Chondrocyte (in vitro differentiated cells): ENCODE data around the gene TRMT1. TPM values are rescaled to one million over a fixed set of nuclear protein-coding genes. Genes with fewer than 3 reads are reported as not detected.

Experiments
- DNase-seq: peaks from one replicate; pipeline ENCODE4 v3.0.0; 2021; ENCODE audit warnings: mixed read lengths, low spot score
- H3K27ac Mint-ChIP-seq: one replicate; pipeline ENCODE4 v1.8.0; 2021; ENCODE audit warnings: mild to moderate bottlenecking, moderate library complexity, mixed read lengths; ENCODE audit not compliant: unreplicated experiment
- H3K27me3 Mint-ChIP-seq: 2 replicates; pipeline ENCODE4 v1.8.0; 2021; ENCODE audit warnings: low read depth, mixed read lengths
- H3K36me3 Mint-ChIP-seq: 2 replicates; pipeline ENCODE4 v1.8.0; 2021; ENCODE audit warnings: low read depth, mixed read lengths
- H3K4me1 Mint-ChIP-seq: 2 replicates; pipeline ENCODE4 v1.8.0; 2021; ENCODE audit warnings: low read depth, mild to moderate bottlenecking, mixed read lengths
- H3K4me3 Mint-ChIP-seq: one replicate; pipeline ENCODE4 v1.8.0; 2021; ENCODE audit warnings: mild to moderate bottlenecking, moderate library complexity, mixed read lengths; ENCODE audit not compliant: unreplicated experiment
- H3K9me3 Mint-ChIP-seq: 2 replicates; pipeline ENCODE4 v1.8.0; 2021; ENCODE audit warnings: low read depth, mixed read lengths
- CTCF ChIP-seq: fragments of 200-600 bp; sonication (generic); IDR thresholded peaks from 2 replicates; pipeline ENCODE4 v1.5.0; 2021; ENCODE audit warnings: antibody characterized with exemption, mild to moderate bottlenecking, moderate library complexity
- total RNA-seq: library from RNA; stranded (reverse); gene quantifications from 3 replicates; pipeline ENCODE4 v1.2.1, GENCODE V29; 2021

Gene TRMT1
- total RNA-seq, 1 donor from 2014 or later, result 25.4 TPM

DNA sequence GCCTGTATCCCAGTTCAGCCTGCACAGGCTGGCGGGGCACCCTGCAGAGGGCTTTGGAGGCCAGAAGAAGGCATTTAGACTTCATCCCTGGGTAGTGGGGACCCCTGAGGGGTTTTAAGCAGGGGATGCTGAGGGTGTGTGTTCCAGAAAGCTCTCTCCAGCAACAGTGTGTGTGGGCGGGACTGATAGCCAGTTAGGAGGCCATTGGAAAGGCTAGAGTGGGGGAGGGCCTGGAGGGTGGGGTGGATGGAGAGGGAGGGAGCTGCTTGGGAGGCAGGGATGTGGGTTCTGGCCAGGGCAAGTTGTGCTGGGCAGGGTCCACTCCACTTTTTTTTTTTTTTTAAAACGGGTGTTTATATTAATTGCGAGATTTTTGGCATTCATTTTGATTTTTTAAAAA is 42.2 kb downstream of the TRMT1 start:
- no peak for TF ChIP-seq CTCF
- H3K4me3 Mint-ChIP-seq, result no peak overlapping the region
- no peak for DNase-seq
- peaks cover 21% of the 10 kb centered on the region for H3K36me3 Mint-ChIP-seq
- no peak overlapping the region for H3K27ac Mint-ChIP-seq
- peaks cover 13% of the 10 kb centered on the region for H3K4me1 Mint-ChIP-seq
- no peaks in the 10 kb centered on the region for H3K9me3 Mint-ChIP-seq
- no peaks in the 10 kb centered on the region for H3K27me3 Mint-ChIP-seq

DNA sequence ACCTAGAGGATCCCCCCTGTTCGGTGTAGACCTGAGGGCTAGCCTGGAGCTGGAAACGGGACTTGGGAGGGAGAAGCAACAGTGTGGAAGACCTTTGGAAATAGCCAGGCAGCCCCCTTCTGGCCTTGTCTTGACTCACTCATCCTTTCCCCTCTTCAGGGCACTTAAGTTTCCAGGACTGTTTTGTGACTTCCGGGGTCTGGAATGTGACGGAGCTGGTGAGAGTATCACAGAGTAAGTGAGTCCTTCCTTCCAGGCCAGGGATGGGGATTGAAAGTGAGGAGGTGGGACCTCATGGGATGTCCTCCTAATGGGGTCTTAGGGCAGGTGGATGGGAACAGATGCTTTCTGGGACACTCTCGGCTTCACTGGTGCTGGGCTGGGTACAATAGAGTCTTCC is 43.3 kb downstream of the TRMT1 start:
- no peak for TF ChIP-seq CTCF
- no peaks in the 10 kb centered on the region for H3K9me3 Mint-ChIP-seq
- H3K27me3 Mint-ChIP-seq, result no peaks in the 10 kb centered on the region
- H3K4me3 Mint-ChIP-seq, result no peak overlapping the region
- no peak for DNase-seq
- H3K4me1 Mint-ChIP-seq, result peaks cover 10% of the 10 kb centered on the region
- H3K36me3 Mint-ChIP-seq, result peaks cover 19% of the 10 kb centered on the region
- H3K27ac Mint-ChIP-seq, result no peak overlapping the region

DNA sequence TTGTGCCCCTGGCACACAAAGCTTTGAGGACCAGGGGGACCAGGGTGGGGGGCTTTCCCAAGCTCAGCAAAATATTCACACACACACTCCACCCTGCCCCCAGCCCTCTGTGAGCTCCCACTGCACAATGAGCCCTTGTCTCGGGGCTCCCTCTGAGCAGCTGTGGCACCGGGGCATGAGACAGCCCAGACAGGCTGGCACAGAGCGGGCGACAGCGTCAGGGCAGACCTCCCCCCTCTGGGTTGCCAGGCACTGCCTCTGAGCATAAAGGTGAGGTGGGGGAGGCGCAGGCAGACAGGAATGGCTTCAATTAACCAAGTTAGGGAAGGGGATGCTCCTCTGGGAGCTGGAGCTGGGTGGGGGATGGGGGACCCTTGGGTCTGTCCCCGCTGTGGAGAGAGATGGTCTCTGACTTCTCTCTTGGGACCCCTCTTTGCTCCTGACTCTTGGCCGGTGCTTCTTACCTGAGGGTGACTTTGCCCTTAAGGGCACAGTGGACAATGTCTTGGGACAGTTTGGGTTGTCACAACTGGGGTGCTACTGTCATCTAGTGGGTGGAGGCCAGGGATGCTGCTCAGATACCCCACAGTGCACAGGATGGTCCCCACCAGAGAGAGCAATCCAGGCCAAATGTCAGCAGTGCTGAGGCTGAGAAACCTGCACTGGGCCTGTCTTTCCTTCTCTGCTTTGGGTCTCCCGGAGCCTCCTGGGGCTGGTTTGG is 44.2 kb downstream of the TRMT1 start:
- H3K4me3 Mint-ChIP-seq, result no peak overlapping the region
- peaks cover 10% of the 10 kb centered on the region for H3K4me1 Mint-ChIP-seq
- H3K27ac Mint-ChIP-seq, result no peak overlapping the region
- TF ChIP-seq CTCF, result no peak
- peaks cover 15% of the 10 kb centered on the region for H3K36me3 Mint-ChIP-seq
- DNase-seq, result no peak
- no peaks in the 10 kb centered on the region for H3K27me3 Mint-ChIP-seq
- no peaks in the 10 kb centered on the region for H3K9me3 Mint-ChIP-seq

DNA sequence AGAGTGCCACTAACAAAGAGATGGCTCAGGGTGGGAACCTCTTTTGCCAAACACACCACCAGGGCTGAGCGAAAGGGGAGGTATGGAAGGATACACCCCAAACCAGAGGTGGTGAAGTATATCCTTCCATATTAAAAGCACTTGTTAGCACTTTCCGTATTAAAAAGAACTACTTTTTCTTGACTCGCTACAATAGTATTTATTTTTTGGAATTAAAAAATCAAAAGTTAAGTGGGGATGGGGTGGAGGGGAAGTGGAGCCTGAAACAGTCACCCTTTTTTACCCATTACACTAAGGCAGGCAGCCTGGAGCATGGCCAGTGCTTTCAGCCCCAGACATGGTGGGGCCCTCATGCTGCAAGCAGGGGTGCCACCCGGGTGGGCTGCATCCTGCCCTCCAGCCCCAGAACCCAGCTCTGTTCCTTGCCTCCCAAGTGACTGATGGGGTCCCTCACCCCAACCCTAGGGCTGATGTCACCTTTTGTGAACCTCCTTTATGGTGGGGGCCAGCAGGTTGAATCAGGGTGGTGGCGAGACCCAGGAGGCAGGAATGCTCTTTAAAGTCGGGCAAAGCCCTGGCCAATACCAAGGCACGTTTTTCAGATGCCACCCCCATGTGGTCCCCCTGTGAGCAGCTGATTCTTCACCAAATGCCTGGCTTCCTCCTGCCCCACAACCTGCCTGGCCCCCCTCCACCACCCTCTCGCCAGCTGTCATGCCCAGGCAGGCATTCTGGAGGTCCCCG is 44.9 kb downstream of the TRMT1 start:
- peaks cover 15% of the 10 kb centered on the region for H3K36me3 Mint-ChIP-seq
- no peak overlapping the region for H3K4me3 Mint-ChIP-seq
- H3K27ac Mint-ChIP-seq, result no peak overlapping the region
- DNase-seq, result no peak
- H3K27me3 Mint-ChIP-seq, result no peaks in the 10 kb centered on the region
- H3K4me1 Mint-ChIP-seq, result peaks cover 10% of the 10 kb centered on the region
- no peaks in the 10 kb centered on the region for H3K9me3 Mint-ChIP-seq
- TF ChIP-seq CTCF, result no peak

- H3K9me3 Mint-ChIP-seq, result no peaks in the 10 kb centered on the region
- H3K4me1 Mint-ChIP-seq, result peaks cover 10% of the 10 kb centered on the region
- TF ChIP-seq CTCF, result no peak
- no peak for DNase-seq
- no peaks in the 10 kb centered on the region for H3K27me3 Mint-ChIP-seq
- peaks cover 15% of the 10 kb centered on the region for H3K36me3 Mint-ChIP-seq
- no peak overlapping the region for H3K4me3 Mint-ChIP-seq
- no peak overlapping the region for H3K27ac Mint-ChIP-seq
These were observed 46.0 kb downstream of the TRMT1 start for GRCh38 chr19:13070425-13071140.
